Measurements from ENCODE around the gene DPPA5. TPM values are rescaled to one million over a fixed set of nuclear protein-coding genes. Genes with fewer than 3 reads are reported as not detected.
"Not testable (repeated sequence)": the region's sequence is repeated elsewhere in the genome, so short reads cannot be mapped to it uniquely, and the experiment has no call there.

The DPPA5 gene
- total RNA-seq, 4 donors from 2014 or later, result not detected

- intact Hi-C loops (cut with DNase I), result no loop called here
- TF ChIP-seq POLR2A (IDR thresholded peaks at IDR 0.05), result no peak
- no peak for TF ChIP-seq CTCF (IDR thresholded peaks at IDR 0.05)
- Histone ChIP-seq H3K36me3 (no peaks in the 10 kb centered on the region), H3K27me3 (peaks cover 0 to 37% (median 0%) of the 10 kb centered on the region in 4 donors), H3K4me1 (no peaks in the 10 kb centered on the region), H3K27ac (no peak overlapping the region), H3K4me3 (no peak overlapping the region), H3K9me3 (no peaks in the 10 kb centered on the region)
- DNase-seq, result no peak
- 64 to 66% methylated on average over 3 of the region's 3 CpGs for WGBS, 2 donors
These were observed 25.3 kb downstream of the DPPA5 start for GRCh38 chr6:73328790-73329189.

DNA sequence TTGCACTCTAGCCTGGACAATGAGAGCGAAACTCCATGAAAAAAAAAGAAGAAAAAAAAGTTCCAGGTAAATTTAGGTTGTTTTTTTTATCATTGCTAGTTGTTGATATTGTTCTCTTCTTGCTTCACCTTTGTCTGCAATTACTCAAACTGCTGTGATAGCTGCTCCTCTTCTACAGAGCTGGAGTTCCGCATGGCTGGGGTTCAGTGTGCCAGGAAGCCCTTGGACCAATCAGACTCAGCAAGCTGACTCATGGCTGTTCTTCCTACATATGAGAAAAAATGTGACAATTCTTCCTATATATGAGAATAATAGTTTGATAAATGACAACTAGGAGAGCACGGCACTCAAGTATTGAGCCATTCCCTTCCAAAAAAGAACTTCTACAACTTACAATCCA, 28.4 kb downstream of the DPPA5 start:
- Histone ChIP-seq H3K9me3 (no peaks in the 10 kb centered on the region), H3K36me3 (no peaks in the 10 kb centered on the region), H3K27me3 (peaks cover 0 to 35% (median 0%) of the 10 kb centered on the region in 4 donors), H3K4me3 (no peak overlapping the region), H3K27ac (no peak overlapping the region), H3K4me1 (no peaks in the 10 kb centered on the region)
- DNase-seq, result no peak
- intact Hi-C loops (cut with DNase I), result loop anchor here (2.0 kb wide), 1 partner anchor 39 kb away; no protein-coding TSS in a partner anchor
- TF ChIP-seq POLR2A (IDR thresholded peaks at IDR 0.05) (no peak), CTCF (IDR thresholded peaks at IDR 0.05) (no peak)
- whole genome bisulfite sequencing, 2 donors, result 81 to 88% methylated on average over 3 of the region's 3 CpGs

DNA sequence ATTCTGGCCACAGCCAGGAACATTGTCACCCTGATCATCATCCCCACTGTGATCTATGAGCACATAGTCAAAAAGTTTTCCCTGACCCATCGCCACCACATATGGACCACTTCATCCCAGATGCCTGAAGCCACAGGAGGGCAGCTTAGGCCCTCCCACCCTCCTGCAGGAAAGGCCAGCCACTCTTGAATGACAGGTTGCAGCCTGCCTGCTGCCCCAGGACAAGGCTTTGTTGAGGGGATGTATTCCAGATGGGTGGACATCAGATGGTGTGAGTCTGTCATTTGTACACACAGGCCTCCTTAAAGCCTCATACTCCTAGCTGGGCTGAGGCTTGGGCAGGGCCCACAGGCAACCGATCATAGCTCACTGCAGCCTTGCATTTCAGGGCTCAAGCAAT, 30.8 kb downstream of the DPPA5 start:
- WGBS, 2 donors, result 92 to 93% methylated on average over 1 of the region's 2 CpGs
- no peak overlapping the region for H3K27ac ChIP-seq
- DNase-seq, result no peak
- no peak overlapping the region for H3K4me3 ChIP-seq
- H3K4me1 ChIP-seq, result no peaks in the 10 kb centered on the region
- intact Hi-C loops (cut with DNase I), result no loop called here
- H3K9me3 ChIP-seq, result peaks cover 0 to 15% (median 0%) of the 10 kb centered on the region in 3 donors
- no peaks in the 10 kb centered on the region for H3K36me3 ChIP-seq
- H3K27me3 ChIP-seq, result peaks cover 0 to 15% (median 0%) of the 10 kb centered on the region in 4 donors
- TF ChIP-seq CTCF (IDR thresholded peaks at IDR 0.05) (no peak), POLR2A (IDR thresholded peaks at IDR 0.05) (no peak)

DNA sequence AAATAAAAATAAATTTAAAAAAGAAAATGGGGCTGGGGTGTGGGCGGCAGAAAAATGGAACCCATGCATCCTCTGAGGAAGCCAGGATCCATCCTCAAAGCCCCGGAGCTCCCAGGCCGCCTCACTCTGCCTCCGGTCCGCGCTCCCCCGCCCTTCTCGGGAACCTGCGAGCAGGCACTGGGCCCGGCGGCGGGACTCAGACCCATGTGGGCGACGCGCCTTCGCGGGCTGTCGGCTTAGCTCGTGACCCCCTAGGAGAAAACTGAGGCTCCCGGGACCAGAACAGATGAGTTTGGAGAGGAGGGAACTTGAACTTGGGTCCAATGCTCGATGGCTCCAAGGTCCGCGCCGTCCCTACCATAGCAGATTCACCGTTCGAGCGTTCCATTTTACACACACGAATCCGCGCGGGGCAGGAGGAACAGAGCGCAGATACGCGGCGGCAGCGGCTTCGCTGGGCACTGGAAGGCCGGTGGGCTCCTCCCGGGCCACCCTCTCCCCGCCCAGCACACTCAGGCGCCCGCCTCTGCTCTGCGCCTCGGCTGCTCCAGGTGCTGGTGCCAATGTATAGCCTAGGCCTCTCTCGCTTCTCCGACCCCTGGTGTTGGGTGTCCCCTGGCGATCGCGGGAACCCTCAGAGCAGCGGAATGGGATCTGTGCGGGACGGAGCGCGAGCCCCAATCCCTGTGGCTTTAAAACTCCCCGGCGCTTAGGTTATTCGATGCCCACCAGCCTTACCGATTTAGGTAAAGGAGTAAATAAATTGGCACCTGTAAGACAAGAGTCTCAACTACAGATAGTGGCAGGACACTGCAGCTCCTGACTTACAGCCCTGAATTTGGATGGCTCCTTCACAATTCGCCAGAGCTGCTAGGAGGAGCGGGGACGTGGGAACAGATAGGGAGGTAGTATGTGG, 39.2 kb downstream of the DPPA5 start:
- Histone ChIP-seq H3K4me1 (peaks cover 0 to 18% (median 0%) of the 10 kb centered on the region in 3 donors), H3K36me3 (no peaks in the 10 kb centered on the region), H3K27me3 (peaks cover 0 to 39% (median 7%) of the 10 kb centered on the region in 4 donors), H3K27ac (no peak overlapping the region), H3K9me3 (peaks cover 0 to 21% (median 0%) of the 10 kb centered on the region in 3 donors), H3K4me3 (peak overlapping the region in 2 of 4 donors; percentile 4 to 39)
- TF ChIP-seq POLR2A (IDR thresholded peaks at IDR 0.05) (no peak), CTCF (IDR thresholded peaks at IDR 0.05) (no peak)
- intact Hi-C loops (cut with DNase I), result no loop called here
- DNase-seq, result no peak
- 22 to 46% methylated on average over 30 to 33 of the region's 61 CpGs for WGBS, 2 donors

GRCh38 chr6:73310503-73310845, 43.6 kb downstream of the DPPA5 start:
- H3K4me3 ChIP-seq, result peak overlapping the region; percentile 43 to 73 (median 58)
- H3K9me3 ChIP-seq; intact Hi-C loops (cut with DNase I); H3K36me3 ChIP-seq; DNase-seq: not testable (repeated sequence)
- 10 to 12% methylated on average over 4 of the region's 4 CpGs for WGBS, 2 donors
- H3K27ac ChIP-seq, result peak overlapping the region in 3 of 4 donors; percentile 28 to 62 (median 61)
- H3K27me3 ChIP-seq, result peaks cover 0 to 18% (median 3%) of the 10 kb centered on the region in 4 donors
- peaks cover 0 to 29% (median 0%) of the 10 kb centered on the region in 3 donors for H3K4me1 ChIP-seq
